Measurements from ENCODE around the gene CDA.

DNA sequence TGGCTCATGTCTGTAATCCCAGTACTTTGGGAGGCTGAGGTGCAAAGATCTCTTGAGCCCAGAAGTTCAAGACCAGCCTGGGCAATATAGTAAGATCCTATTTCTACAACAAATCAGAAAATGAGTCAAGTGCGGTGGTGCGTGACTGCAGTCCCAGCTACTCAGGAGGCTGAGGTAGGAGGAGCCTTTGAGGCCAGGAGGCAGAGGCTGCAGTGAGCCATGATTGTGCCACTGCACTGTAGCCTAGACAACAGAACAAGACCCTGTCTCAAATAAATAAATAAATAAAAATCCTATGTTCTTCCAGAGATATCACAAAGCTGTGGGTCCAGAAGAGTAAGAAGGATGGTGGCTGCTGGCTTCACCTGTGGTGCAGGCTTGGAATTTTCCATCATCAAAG is 22.1 kb downstream of the CDA start:
- TF ChIP-seq CTCF (IDR thresholded peaks at IDR 0.05), result no peak
- no peak for TF ChIP-seq POLR2A (IDR thresholded peaks at IDR 0.05)

All from thyroid gland (tissue), 4 donors.